Hepatocyte (in vitro differentiated cells): ENCODE data around the gene IMPACT. TPM values are rescaled to one million over a fixed set of nuclear protein-coding genes. Genes with fewer than 3 reads are reported as not detected.

ENCODE experiments used
- DNase-seq: peaks from one replicate; pipeline ENCODE4 v3.0.0-alpha.2; 2016; ENCODE audit warnings: low spot score
- H2AFZ ChIP-seq: fragments of 200-600 bp; sonication (generic); 2 replicates; pipeline ENCODE4 v1.6.0; 2016; ENCODE audit warnings: antibody characterized with exemption, mild to moderate bottlenecking
- H3K27ac ChIP-seq: fragments of 200-600 bp; sonication (generic); 2 replicates; pipeline ENCODE4 v1.5.1; 2016; ENCODE audit warnings: mild to moderate bottlenecking
- H3K27me3 ChIP-seq: fragments of 200-600 bp; sonication (generic); 2 replicates; pipeline ENCODE4 v1.6.1; 2016
- H3K36me3 ChIP-seq: fragments of 200-600 bp; sonication (generic); replicated peaks from 2 replicates; pipeline ENCODE4 v1.5.1; 2016; ENCODE audit warnings: low read depth; ENCODE audit not compliant: insufficient read depth
- H3K4me1 ChIP-seq: fragments of 200-600 bp; sonication (generic); 2 replicates; pipeline ENCODE4 v1.5.1; 2016; ENCODE audit warnings: mild to moderate bottlenecking, moderate library complexity; ENCODE audit not compliant: insufficient read depth
- H3K4me2 ChIP-seq: fragments of 200-600 bp; sonication (generic); 2 replicates; pipeline ENCODE4 v1.6.0; 2016
- H3K4me3 ChIP-seq: fragments of 200-600 bp; sonication (generic); 2 replicates; pipeline ENCODE4 v1.5.1; 2016; ENCODE audit warnings: mild to moderate bottlenecking
- H3K79me2 ChIP-seq: fragments of 200-600 bp; sonication (generic); 2 replicates; pipeline ENCODE4 v1.6.0; 2017; ENCODE audit warnings: mild to moderate bottlenecking
- H3K9me2 ChIP-seq: fragments of 200-600 bp; sonication (generic); replicated peaks from 2 replicates; pipeline ENCODE4 v1.6.0; 2017; ENCODE audit warnings: mild to moderate bottlenecking; ENCODE audit not compliant: insufficient read depth
- H3K9me3 ChIP-seq: fragments of 200-600 bp; sonication (generic); 2 replicates; pipeline ENCODE4 v1.5.1; 2016; ENCODE audit warnings: low read depth, mild to moderate bottlenecking
- H4K20me1 ChIP-seq: fragments of 200-600 bp; sonication (generic); 2 replicates; pipeline ENCODE4 v1.6.0; 2016; ENCODE audit warnings: mild to moderate bottlenecking; ENCODE audit not compliant: insufficient read depth, poor library complexity, severe bottlenecking
- CTCF ChIP-seq: fragments of 200-600 bp; sonication (generic); IDR thresholded peaks from 2 replicates; pipeline ENCODE4 v1.5.1; 2016; ENCODE audit warnings: antibody characterized with exemption, mild to moderate bottlenecking; ENCODE audit not compliant: poor library complexity
- EZH2 ChIP-seq: fragments of 200-600 bp; sonication (generic); IDR thresholded peaks from 2 replicates; pipeline ENCODE4 v1.6.1; 2016; ENCODE audit warnings: antibody characterized with exemption, mild to moderate bottlenecking, borderline replicate concordance
- EZH2phosphoT487 ChIP-seq: fragments of 200-600 bp; sonication (generic); IDR thresholded peaks from one replicate; pipeline ENCODE4 v1.6.1; 2018; ENCODE audit warnings: antibody characterized with exemption, mild to moderate bottlenecking, low read depth, moderate library complexity; ENCODE audit not compliant: unreplicated experiment, severe bottlenecking
- WGBS: methylation state at CpG from one replicate; pipeline ENCODE4 v1.1.6; 2016; ENCODE audit warnings: low lambda C conversion rate; ENCODE audit errors: missing lambda C conversion rate; 5-methylcytosine and 5-hydroxymethylcytosine counted together
- polyA plus RNA-seq: library from polyadenylated mRNA; unstranded; fragments of >200 nt; fragmentation: Nextera tagmentation; extraction: Ambion mirVana; gene quantifications from 2 replicates; pipeline ENCODE4 v1.2.1, GENCODE V29; 2016
- total RNA-seq: library from RNA; depleted of rRNA; stranded (reverse); fragments of >200 nt; gene quantifications from 2 replicates; pipeline ENCODE4 v1.2.3, GENCODE V29; 2014

The IMPACT gene
- total and polyA plus RNA-seq, 2 experiments from 2014 or later, result 21.7 to 36.3 TPM

GRCh38 chr18:24402209-24402785 is 24.2 kb upstream of the IMPACT start:
- WGBS, result 80% methylated on average over 6 of the region's 6 CpGs
- Histone ChIP-seq H3K79me2 (no peaks in the 10 kb centered on the region), H3K27ac (no peak overlapping the region), H4K20me1 (no peaks in the 10 kb centered on the region), H3K4me3 (no peak overlapping the region), H2AFZ (no peak overlapping the region), H3K9me3 (no peaks in the 10 kb centered on the region), H3K36me3 (no peaks in the 10 kb centered on the region), H3K4me1 (peaks cover 6% of the 10 kb centered on the region), H3K9me2 (no peaks in the 10 kb centered on the region), H3K27me3 (no peaks in the 10 kb centered on the region), H3K4me2 (no peak overlapping the region)
- no peak for TF ChIP-seq EZH2
- no peak for TF ChIP-seq CTCF
- no peak for TF ChIP-seq EZH2phosphoT487
- DNase-seq, result no peak

- no peaks in the 10 kb centered on the region for H3K36me3 ChIP-seq
- H3K4me3 ChIP-seq, result no peak overlapping the region
- no peaks in the 10 kb centered on the region for H3K79me2 ChIP-seq
- no peak for TF ChIP-seq CTCF
- no peak for TF ChIP-seq EZH2phosphoT487
- no peak for TF ChIP-seq EZH2
- no peak for DNase-seq
- 75% methylated on average over 5 of the region's 5 CpGs for WGBS
- H3K27ac ChIP-seq, result no peak overlapping the region
- no peak overlapping the region for H2AFZ ChIP-seq
- H4K20me1 ChIP-seq, result no peaks in the 10 kb centered on the region
- no peak overlapping the region for H3K4me2 ChIP-seq
- no peaks in the 10 kb centered on the region for H3K9me3 ChIP-seq
- H3K4me1 ChIP-seq, result peaks cover 6% of the 10 kb centered on the region
- no peaks in the 10 kb centered on the region for H3K27me3 ChIP-seq
- H3K9me2 ChIP-seq, result no peaks in the 10 kb centered on the region
Observed at GRCh38 chr18:24403076-24403475, 23.4 kb upstream of the IMPACT start.

GRCh38 chr18:24404591-24404990 is 21.9 kb upstream of the IMPACT start:
- Histone ChIP-seq H3K9me3 (no peaks in the 10 kb centered on the region), H3K4me3 (no peak overlapping the region), H3K4me1 (no peaks in the 10 kb centered on the region), H4K20me1 (no peaks in the 10 kb centered on the region), H3K36me3 (no peaks in the 10 kb centered on the region), H3K27me3 (no peaks in the 10 kb centered on the region), H3K4me2 (no peak overlapping the region), H2AFZ (no peak overlapping the region), H3K27ac (no peak overlapping the region), H3K79me2 (no peaks in the 10 kb centered on the region), H3K9me2 (no peaks in the 10 kb centered on the region)
- 95% methylated on average over 3 of the region's 3 CpGs for WGBS
- TF ChIP-seq EZH2phosphoT487 (no peak), EZH2 (no peak), CTCF (no peak)
- DNase-seq, result no peak
